Chondrocyte (in vitro differentiated cells): ENCODE measurements around the gene GAS5. TPM values are rescaled to one million over a fixed set of nuclear protein-coding genes. Genes with fewer than 3 reads are reported as not detected.

Source experiments
- DNase-seq: peaks from one replicate; pipeline ENCODE4 v3.0.0; 2021; ENCODE audit warnings: mixed read lengths, low spot score
- H3K27ac Mint-ChIP-seq: one replicate; pipeline ENCODE4 v1.8.0; 2021; ENCODE audit warnings: mild to moderate bottlenecking, moderate library complexity, mixed read lengths; ENCODE audit not compliant: unreplicated experiment
- H3K27me3 Mint-ChIP-seq: 2 replicates; pipeline ENCODE4 v1.8.0; 2021; ENCODE audit warnings: low read depth, mixed read lengths
- H3K36me3 Mint-ChIP-seq: 2 replicates; pipeline ENCODE4 v1.8.0; 2021; ENCODE audit warnings: low read depth, mixed read lengths
- H3K4me1 Mint-ChIP-seq: 2 replicates; pipeline ENCODE4 v1.8.0; 2021; ENCODE audit warnings: low read depth, mild to moderate bottlenecking, mixed read lengths
- H3K4me3 Mint-ChIP-seq: one replicate; pipeline ENCODE4 v1.8.0; 2021; ENCODE audit warnings: mild to moderate bottlenecking, moderate library complexity, mixed read lengths; ENCODE audit not compliant: unreplicated experiment
- H3K9me3 Mint-ChIP-seq: 2 replicates; pipeline ENCODE4 v1.8.0; 2021; ENCODE audit warnings: low read depth, mixed read lengths
- CTCF ChIP-seq: fragments of 200-600 bp; sonication (generic); IDR thresholded peaks from 2 replicates; pipeline ENCODE4 v1.5.0; 2021; ENCODE audit warnings: antibody characterized with exemption, mild to moderate bottlenecking, moderate library complexity
- total RNA-seq: library from RNA; stranded (reverse); gene quantifications from 3 replicates; pipeline ENCODE4 v1.2.1, GENCODE V29; 2021

The GAS5 gene
- total RNA-seq, 1 donor from 2014 or later: 340 TPM

GRCh38 chr1:173827611-173828010 lies 40.2 kb downstream of the GAS5 start:
- H3K36me3 Mint-ChIP-seq: no peaks in the 10 kb centered on the region
- H3K27ac Mint-ChIP-seq: no peak overlapping the region
- DNase-seq: no peak
- no peak overlapping the region for H3K4me3 Mint-ChIP-seq
- H3K27me3 Mint-ChIP-seq: no peaks in the 10 kb centered on the region
- H3K9me3 Mint-ChIP-seq: no peaks in the 10 kb centered on the region
- peaks cover 31% of the 10 kb centered on the region for H3K4me1 Mint-ChIP-seq
- no peak for TF ChIP-seq CTCF

GRCh38 chr1:173824315-173825081 lies 43.3 kb downstream of the GAS5 start, which contains the start of the genes CENPL and DARS2:
Gene CENPL, minus strand, starts transcription at chr1:173824883. Its CDS starts 13,584 bp downstream, at chr1:173811299.
Gene DARS2, plus strand, starts transcription at chr1:173824673. Its CDS starts 557 bp downstream, at chr1:173825230.
- Mint-ChIP-seq H3K27ac (peak within 1 kb of the TSS; percentile 99), H3K36me3 (no peaks in the 10 kb centered on the region), H3K4me1 (peaks cover 52% of the 10 kb centered on the region), H3K9me3 (no peaks in the 10 kb centered on the region), H3K4me3 (peak within 1 kb of the TSS; percentile 94), H3K27me3 (no peaks in the 10 kb centered on the region)
- TF ChIP-seq CTCF: no peak
- DNase-seq: peak; percentile 97

GRCh38 chr1:173823781-173824314 lies 43.9 kb downstream of the GAS5 start:
- H3K27me3 Mint-ChIP-seq: no peaks in the 10 kb centered on the region
- DNase-seq: no peak
- no peak for TF ChIP-seq CTCF
- H3K36me3 Mint-ChIP-seq: no peaks in the 10 kb centered on the region
- peak overlapping the region; percentile 99 for H3K27ac Mint-ChIP-seq
- H3K4me1 Mint-ChIP-seq: peaks cover 52% of the 10 kb centered on the region
- H3K4me3 Mint-ChIP-seq: peak overlapping the region; percentile 94
- no peaks in the 10 kb centered on the region for H3K9me3 Mint-ChIP-seq

GRCh38 chr1:173821680-173822079 lies 46.1 kb downstream of the GAS5 start:
- no peaks in the 10 kb centered on the region for H3K9me3 Mint-ChIP-seq
- H3K36me3 Mint-ChIP-seq: peaks cover 2% of the 10 kb centered on the region
- H3K27me3 Mint-ChIP-seq: no peaks in the 10 kb centered on the region
- no peak overlapping the region for H3K27ac Mint-ChIP-seq
- no peak overlapping the region for H3K4me3 Mint-ChIP-seq
- no peak for TF ChIP-seq CTCF
- no peak for DNase-seq
- H3K4me1 Mint-ChIP-seq: peaks cover 43% of the 10 kb centered on the region

- Mint-ChIP-seq H3K36me3 (peaks cover 5% of the 10 kb centered on the region), H3K4me3 (no peak overlapping the region), H3K9me3 (peaks cover 13% of the 10 kb centered on the region), H3K4me1 (peaks cover 29% of the 10 kb centered on the region), H3K27me3 (no peaks in the 10 kb centered on the region), H3K27ac (no peak overlapping the region)
- no peak for TF ChIP-seq CTCF
- no peak for DNase-seq
Measured at GRCh38 chr1:173818459-173818858, 49.3 kb downstream of the GAS5 start.

Other genes starting within 250 kb of the GAS5 start
- not detected in 3 replicates for gene TEX50, start 232.7 kb downstream of the GAS5 start, total RNA-seq
- gene ANKRD45, start 198.1 kb downstream of the GAS5 start, total RNA-seq: 0.39 TPM in 1 of 3 replicates, not detected in the others
- gene KLHL20, start 153.0 kb downstream of the GAS5 start, total RNA-seq: 28.5 to 34.1 TPM (median 29.2 TPM) in 3 replicates
- 9.5 to 12.7 TPM (median 9.5 TPM) in 3 replicates for gene DARS2, start 43.3 kb downstream of the GAS5 start, total RNA-seq
- gene CENPL, start 43.1 kb downstream of the GAS5 start, total RNA-seq: 8.2 to 10.9 TPM (median 9.6 TPM) in 3 replicates
- 11.0 to 13.8 TPM (median 13.7 TPM) in 3 replicates for gene ZBTB37, start 391 bp upstream of the GAS5 start, total RNA-seq
- 0.22 to 0.51 TPM in 2 of 3 replicates, not detected in the other for gene SERPINC1, start 49.3 kb upstream of the GAS5 start, total RNA-seq
- gene RC3H1, start 154.4 kb upstream of the GAS5 start, total RNA-seq: 24.7 to 26.8 TPM (median 25.7 TPM) in 3 replicates